Left lung (tissue), 10 donors: ENCODE results near the gene MYPOP. TPM values are rescaled to one million over a fixed set of nuclear protein-coding genes. Genes with fewer than 3 reads are reported as not detected.
"Not testable (repeated sequence)": the region's sequence is repeated elsewhere in the genome, so short reads cannot be mapped to it uniquely, and the experiment has no call there.

Source experiments
- ATAC-seq: fragments of 200-7000 bp; cut with Tn5 transposase; one replicate; pipeline ENCODE4 v1.9.1; 2020; ENCODE audit warnings: moderate library complexity
- DNase-seq, 4 donors: peaks; one replicate each; pipeline ENCODE4 v3.0.0-alpha.2; 2013 to 2020
- H3K27ac ChIP-seq, 2 donors: fragments of 200-600 bp; sonication (generic) in 1 of 2; one replicate each; pipeline versions ENCODE4 v1.5.0 to v1.8.0; 2020 to 2021
- H3K27me3 ChIP-seq, 2 donors: fragments of 200-600 bp; sonication (generic) in 1 of 2; one replicate each; pipeline versions ENCODE4 v1.5.0 to v1.8.0; 2020 to 2021
- H3K36me3 ChIP-seq, 2 donors: fragments of 200-600 bp; sonication (generic) in 1 of 2; one replicate each; pipeline versions ENCODE4 v1.5.0 to v1.8.0; 2020 to 2021
- H3K4me1 ChIP-seq, 2 donors: fragments of 200-600 bp; one replicate each; pipeline ENCODE4 v1.8.0; 2021
- H3K4me3 ChIP-seq, 2 donors: fragments of 200-600 bp; sonication (generic) in 1 of 2; one replicate each; pipeline versions ENCODE4 v1.5.0 to v1.8.0; 2020 to 2021; ENCODE audit warnings: mild to moderate bottlenecking in 1 of 2
- H3K9me3 ChIP-seq, 2 donors: fragments of 200-600 bp; sonication (generic) in 1 of 2; one replicate each; pipeline versions ENCODE4 v1.5.0 to v1.8.0; 2020 to 2021
- CTCF ChIP-seq, 2 donors: fragments of 200-600 bp; sonication (generic) in 1 of 2; IDR thresholded peaks; one replicate each; pipeline versions ENCODE4 v1.5.0 to v1.8.0; 2021; ENCODE audit warnings: antibody characterized with exemption in 2 of 2
- intact Hi-C, 2 donors: fragments of 100-400 bp; cut with DNase I; formaldehyde crosslinking; loops; one replicate each; pipeline versions ENCODE4 v1.11.2 to v1.14.2; 2022
- polyA plus RNA-seq, 6 donors: library from polyadenylated mRNA; unstranded; fragments of 120-200 nt; gene quantifications; one replicate each; pipeline ENCODE4 v1.2.1, GENCODE V29; 2013; ENCODE audit not compliant: insufficient read length in 6 of 6
- total RNA-seq, 2 donors: library from RNA; stranded (reverse); fragmentation: NEBNext Ultra II Directional; extraction: Animal tissue kit (Norgen Biotek cat#: 25700); gene quantifications; one replicate each; pipeline ENCODE4 v1.2.1, GENCODE V29; 2021
- donor health status: DM: no; HTN: yes; CAD: no.
- donor health status: DM: no; HTN: no; CAD: no.

MYPOP gene
- total and polyA plus RNA-seq, 8 donors, result 3.6 to 8.7 (median 5.3) TPM

- TF ChIP-seq CTCF (IDR thresholded peaks at IDR 0.05), result no peak
- H3K4me3 ChIP-seq, result no peak overlapping the region
- no peak overlapping the region for H3K27ac ChIP-seq
- intact Hi-C loops, result no loop called here
- H3K36me3 ChIP-seq, result no peaks in the 10 kb centered on the region
- H3K4me1 ChIP-seq, result peaks cover 8 to 9% of the 10 kb centered on the region in 2 donors
- H3K27me3 ChIP-seq, result peaks cover 0 to 21% of the 10 kb centered on the region in 2 donors
- no peaks in the 10 kb centered on the region for H3K9me3 ChIP-seq
- ATAC-seq (no peak), DNase-seq (no peak)
Observed at GRCh38 chr19:45872095-45872919, 30.1 kb downstream of the MYPOP start.

GRCh38 chr19:45870798-45871197 lies 31.6 kb downstream of the MYPOP start:
- ATAC-seq, result no peak
- TF ChIP-seq CTCF (IDR thresholded peaks at IDR 0.05), result no peak
- Histone ChIP-seq H3K9me3 (no peaks in the 10 kb centered on the region), H3K27me3 (peaks cover 0 to 19% of the 10 kb centered on the region in 2 donors), H3K4me1 (no peaks in the 10 kb centered on the region), H3K27ac (no peak overlapping the region), H3K4me3 (no peak overlapping the region), H3K36me3 (no peaks in the 10 kb centered on the region)
- intact Hi-C loops, result no loop called here
- DNase-seq, result no peak

- ATAC-seq, H3K9me3 ChIP-seq, H3K36me3 ChIP-seq, DNase-seq, intact Hi-C loops, H3K27ac ChIP-seq, H3K4me3 ChIP-seq: not testable (repeated sequence)
- Histone ChIP-seq H3K27me3 (peaks cover 13 to 39% of the 10 kb centered on the region in 2 donors), H3K4me1 (peaks cover 5 to 17% of the 10 kb centered on the region in 2 donors)
Observed at GRCh38 chr19:45867241-45867640, 35.2 kb downstream of the MYPOP start.

GRCh38 chr19:45866400-45867176 lies 35.8 kb downstream of the MYPOP start:
- Histone ChIP-seq H3K36me3 (no peaks in the 10 kb centered on the region), H3K27ac (no peak overlapping the region), H3K4me3 (no peak overlapping the region), H3K27me3 (peaks cover 13 to 39% of the 10 kb centered on the region in 2 donors), H3K9me3 (no peaks in the 10 kb centered on the region), H3K4me1 (peaks cover 5 to 23% of the 10 kb centered on the region in 2 donors)
- DNase-seq (peak in 1 of 4 donors; percentile 69), ATAC-seq (no peak)
- TF ChIP-seq CTCF (IDR thresholded peaks at IDR 0.05), result no peak
- intact Hi-C loops, result no loop called here

- ATAC-seq, result no peak
- H3K27ac ChIP-seq, result no peak overlapping the region
Observed at GRCh38 chr19:45865269-45865948, 37.0 kb downstream of the MYPOP start.

More at GRCh38 chr19:45865269-45865948, 37.0 kb downstream of the MYPOP start:
- H3K4me1 ChIP-seq, result peaks cover 5 to 33% of the 10 kb centered on the region in 2 donors
- no peaks in the 10 kb centered on the region for H3K9me3 ChIP-seq
- DNase-seq, result peak in 1 of 4 donors; percentile 60
- peaks cover 13 to 39% of the 10 kb centered on the region in 2 donors for H3K27me3 ChIP-seq
- no peak overlapping the region for H3K4me3 ChIP-seq
- intact Hi-C loops, result no loop called here
- peaks cover 0 to 9% of the 10 kb centered on the region in 2 donors for H3K36me3 ChIP-seq
- no peak for TF ChIP-seq CTCF (IDR thresholded peaks at IDR 0.05)
